ENCODE results near the gene EXOC8. TPM values are rescaled to one million over a fixed set of nuclear protein-coding genes. Genes with fewer than 3 reads are reported as not detected.

Gene EXOC8, protein sequence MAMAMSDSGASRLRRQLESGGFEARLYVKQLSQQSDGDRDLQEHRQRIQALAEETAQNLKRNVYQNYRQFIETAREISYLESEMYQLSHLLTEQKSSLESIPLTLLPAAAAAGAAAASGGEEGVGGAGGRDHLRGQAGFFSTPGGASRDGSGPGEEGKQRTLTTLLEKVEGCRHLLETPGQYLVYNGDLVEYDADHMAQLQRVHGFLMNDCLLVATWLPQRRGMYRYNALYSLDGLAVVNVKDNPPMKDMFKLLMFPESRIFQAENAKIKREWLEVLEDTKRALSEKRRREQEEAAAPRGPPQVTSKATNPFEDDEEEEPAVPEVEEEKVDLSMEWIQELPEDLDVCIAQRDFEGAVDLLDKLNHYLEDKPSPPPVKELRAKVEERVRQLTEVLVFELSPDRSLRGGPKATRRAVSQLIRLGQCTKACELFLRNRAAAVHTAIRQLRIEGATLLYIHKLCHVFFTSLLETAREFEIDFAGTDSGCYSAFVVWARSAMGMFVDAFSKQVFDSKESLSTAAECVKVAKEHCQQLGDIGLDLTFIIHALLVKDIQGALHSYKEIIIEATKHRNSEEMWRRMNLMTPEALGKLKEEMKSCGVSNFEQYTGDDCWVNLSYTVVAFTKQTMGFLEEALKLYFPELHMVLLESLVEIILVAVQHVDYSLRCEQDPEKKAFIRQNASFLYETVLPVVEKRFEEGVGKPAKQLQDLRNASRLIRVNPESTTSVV
- total RNA-seq (2021) (9.1 to 11.3 TPM (median 10.2 TPM) in 3 replicates), Bru-seq, nascent RNA (percentile 95 among the genes with signal in this experiment)
- long read RNA-seq, experiment 1, full-length matches to known transcripts: 23 of 23 reads
- long read RNA-seq, experiment 1, partial matches to known transcripts: 0 of 23 reads
- long read RNA-seq, experiment 1, other reads (novel, unspliced or antisense): 0 of 23 reads
- long read RNA-seq, experiment 2, full-length matches to known transcripts: 13 of 13 reads
- long read RNA-seq, experiment 2, partial matches to known transcripts: 0 of 13 reads
- long read RNA-seq, experiment 2, other reads (novel, unspliced or antisense): 0 of 13 reads
- long read RNA-seq, experiment 3: 0 reads

DNA sequence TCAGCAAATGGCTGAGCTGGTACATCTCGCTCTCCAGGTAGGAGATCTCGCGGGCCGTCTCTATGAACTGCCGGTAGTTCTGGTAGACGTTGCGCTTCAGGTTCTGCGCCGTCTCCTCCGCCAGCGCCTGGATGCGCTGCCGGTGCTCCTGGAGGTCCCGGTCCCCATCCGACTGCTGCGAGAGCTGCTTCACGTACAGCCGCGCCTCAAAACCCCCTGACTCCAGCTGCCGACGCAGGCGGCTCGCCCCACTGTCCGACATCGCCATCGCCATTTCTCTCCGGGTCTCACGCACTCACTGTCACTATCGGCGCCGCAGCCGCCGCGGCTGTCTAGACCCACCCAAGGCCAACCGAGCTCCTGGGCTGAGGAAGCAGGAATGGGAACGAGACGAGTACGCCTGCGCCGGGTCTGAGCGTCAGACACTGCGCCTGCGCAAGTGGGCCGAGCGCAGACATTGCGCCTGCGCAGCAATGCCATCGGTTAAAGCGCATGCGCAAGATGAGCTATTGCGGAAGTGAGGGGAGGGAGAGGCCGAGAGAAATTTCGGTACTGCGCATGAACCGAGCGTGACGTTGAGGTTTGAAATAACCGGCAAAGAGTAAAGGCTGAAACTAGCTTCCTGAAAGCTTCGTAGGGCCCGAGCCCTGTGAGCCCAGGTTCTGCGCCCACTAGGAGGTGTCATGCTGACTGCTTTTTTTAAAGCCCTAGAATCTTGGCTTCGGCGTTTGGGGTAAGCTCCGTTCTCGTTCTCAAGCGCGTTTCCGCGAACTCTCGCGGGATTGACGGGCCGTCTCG is at the start of gene EXOC8:
Gene EXOC8 (minus strand): TSS at position 381 of the 798 bp plus-strand sequence. CDS start 107 bp downstream, at position 274.
- ChIA-PET CTCF (interaction anchor here (0.5 to 2.2 kb wide), 13 partner anchors 13 to 419 kb away, joined by 3 to 10 read pairs (median 3); no protein-coding TSS in a partner anchor), POLR2A (interaction anchor here (1.5 kb wide), 1 partner anchor 194 kb away, joined by 6 read pairs; no protein-coding TSS in a partner anchor)
- peaks cover 4% of the 10 kb centered on the region for H3K27me3 Mint-ChIP-seq (ENCODE audit: low read depth)
- peaks cover 23% of the 10 kb centered on the region for H3K36me3 Mint-ChIP-seq
- H3K4me3 Mint-ChIP-seq: peak within 1 kb of the TSS; percentile 98
- H3K4me1 Mint-ChIP-seq: peaks cover 40% of the 10 kb centered on the region
- H3K9me3 Mint-ChIP-seq: peaks cover 4% of the 10 kb centered on the region; the same call in 1 of the 2 replicates
- DNase-seq (ENCODE audit: low spot score) (peak; percentile 97), ATAC-seq (peak; percentile 86)
- TF ChIP-seq FOXK1 (CRISPR knock-in tag; IDR thresholded peaks at IDR 0.05) (peak; percentile 79; the same call in 1 of the 2 replicates), CREM (CRISPR knock-in tag; IDR thresholded peaks at IDR 0.05) (peak; percentile 73; the same call in 1 of the 2 replicates), MYBL2 (CRISPR knock-in tag; IDR thresholded peaks at IDR 0.05) (no peak), TEAD1 (CRISPR knock-in tag; IDR thresholded peaks at IDR 0.05) (peak; percentile 23; the same call in 1 of the 2 replicates), NR3C1 (CRISPR knock-in tag; conservative IDR thresholded peaks at IDR 0.05; ENCODE audit: low read depth) (no peak), GTF2I (CRISPR knock-in tag; conservative IDR thresholded peaks at IDR 0.05) (no peak), FOXP1 (CRISPR knock-in tag; IDR thresholded peaks at IDR 0.05; ENCODE audit: borderline replicate concordance) (0 out of 2 replicates have a peak, but pooled peaks have one; percentile 47), ZNF423 (CRISPR knock-in tag; IDR thresholded peaks at IDR 0.05) (no peak), SP1 (CRISPR knock-in tag; conservative IDR thresholded peaks at IDR 0.05) (peak; percentile 61)
- TF ChIP-seq, protein P1, sequence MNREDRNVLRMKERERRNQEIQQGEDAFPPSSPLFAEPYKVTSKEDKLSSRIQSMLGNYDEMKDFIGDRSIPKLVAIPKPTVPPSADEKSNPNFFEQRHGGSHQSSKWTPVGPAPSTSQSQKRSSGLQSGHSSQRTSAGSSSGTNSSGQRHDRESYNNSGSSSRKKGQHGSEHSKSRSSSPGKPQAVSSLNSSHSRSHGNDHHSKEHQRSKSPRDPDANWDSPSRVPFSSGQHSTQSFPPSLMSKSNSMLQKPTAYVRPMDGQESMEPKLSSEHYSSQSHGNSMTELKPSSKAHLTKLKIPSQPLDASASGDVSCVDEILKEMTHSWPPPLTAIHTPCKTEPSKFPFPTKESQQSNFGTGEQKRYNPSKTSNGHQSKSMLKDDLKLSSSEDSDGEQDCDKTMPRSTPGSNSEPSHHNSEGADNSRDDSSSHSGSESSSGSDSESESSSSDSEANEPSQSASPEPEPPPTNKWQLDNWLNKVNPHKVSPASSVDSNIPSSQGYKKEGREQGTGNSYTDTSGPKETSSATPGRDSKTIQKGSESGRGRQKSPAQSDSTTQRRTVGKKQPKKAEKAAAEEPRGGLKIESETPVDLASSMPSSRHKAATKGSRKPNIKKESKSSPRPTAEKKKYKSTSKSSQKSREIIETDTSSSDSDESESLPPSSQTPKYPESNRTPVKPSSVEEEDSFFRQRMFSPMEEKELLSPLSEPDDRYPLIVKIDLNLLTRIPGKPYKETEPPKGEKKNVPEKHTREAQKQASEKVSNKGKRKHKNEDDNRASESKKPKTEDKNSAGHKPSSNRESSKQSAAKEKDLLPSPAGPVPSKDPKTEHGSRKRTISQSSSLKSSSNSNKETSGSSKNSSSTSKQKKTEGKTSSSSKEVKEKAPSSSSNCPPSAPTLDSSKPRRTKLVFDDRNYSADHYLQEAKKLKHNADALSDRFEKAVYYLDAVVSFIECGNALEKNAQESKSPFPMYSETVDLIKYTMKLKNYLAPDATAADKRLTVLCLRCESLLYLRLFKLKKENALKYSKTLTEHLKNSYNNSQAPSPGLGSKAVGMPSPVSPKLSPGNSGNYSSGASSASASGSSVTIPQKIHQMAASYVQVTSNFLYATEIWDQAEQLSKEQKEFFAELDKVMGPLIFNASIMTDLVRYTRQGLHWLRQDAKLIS (CRISPR knock-in tag; IDR thresholded peaks at IDR 0.05; ENCODE audit: borderline replicate concordance): no peak
- TF ChIP-seq, protein P2, sequence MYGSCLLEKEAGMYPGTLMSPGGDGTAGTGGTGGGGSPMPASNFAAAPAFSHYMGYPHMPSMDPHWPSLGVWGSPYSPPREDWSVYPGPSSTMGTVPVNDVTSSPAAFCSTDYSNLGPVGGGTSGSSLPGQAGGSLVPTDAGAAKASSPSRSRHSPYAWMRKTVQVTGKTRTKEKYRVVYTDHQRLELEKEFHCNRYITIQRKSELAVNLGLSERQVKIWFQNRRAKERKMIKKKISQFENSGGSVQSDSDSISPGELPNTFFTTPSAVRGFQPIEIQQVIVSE (CRISPR knock-in tag; IDR thresholded peaks at IDR 0.05; ENCODE audit: borderline replicate concordance): no peak
- TF ChIP-seq, protein P3, sequence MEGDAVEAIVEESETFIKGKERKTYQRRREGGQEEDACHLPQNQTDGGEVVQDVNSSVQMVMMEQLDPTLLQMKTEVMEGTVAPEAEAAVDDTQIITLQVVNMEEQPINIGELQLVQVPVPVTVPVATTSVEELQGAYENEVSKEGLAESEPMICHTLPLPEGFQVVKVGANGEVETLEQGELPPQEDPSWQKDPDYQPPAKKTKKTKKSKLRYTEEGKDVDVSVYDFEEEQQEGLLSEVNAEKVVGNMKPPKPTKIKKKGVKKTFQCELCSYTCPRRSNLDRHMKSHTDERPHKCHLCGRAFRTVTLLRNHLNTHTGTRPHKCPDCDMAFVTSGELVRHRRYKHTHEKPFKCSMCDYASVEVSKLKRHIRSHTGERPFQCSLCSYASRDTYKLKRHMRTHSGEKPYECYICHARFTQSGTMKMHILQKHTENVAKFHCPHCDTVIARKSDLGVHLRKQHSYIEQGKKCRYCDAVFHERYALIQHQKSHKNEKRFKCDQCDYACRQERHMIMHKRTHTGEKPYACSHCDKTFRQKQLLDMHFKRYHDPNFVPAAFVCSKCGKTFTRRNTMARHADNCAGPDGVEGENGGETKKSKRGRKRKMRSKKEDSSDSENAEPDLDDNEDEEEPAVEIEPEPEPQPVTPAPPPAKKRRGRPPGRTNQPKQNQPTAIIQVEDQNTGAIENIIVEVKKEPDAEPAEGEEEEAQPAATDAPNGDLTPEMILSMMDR (IDR thresholded peaks at IDR 0.05): no peak
- TF ChIP-seq, protein P4, sequence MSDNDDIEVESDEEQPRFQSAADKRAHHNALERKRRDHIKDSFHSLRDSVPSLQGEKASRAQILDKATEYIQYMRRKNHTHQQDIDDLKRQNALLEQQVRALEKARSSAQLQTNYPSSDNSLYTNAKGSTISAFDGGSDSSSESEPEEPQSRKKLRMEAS (CRISPR knock-in tag; IDR thresholded peaks at IDR 0.05): peak; percentile 35
- TF ChIP-seq, protein P5, sequence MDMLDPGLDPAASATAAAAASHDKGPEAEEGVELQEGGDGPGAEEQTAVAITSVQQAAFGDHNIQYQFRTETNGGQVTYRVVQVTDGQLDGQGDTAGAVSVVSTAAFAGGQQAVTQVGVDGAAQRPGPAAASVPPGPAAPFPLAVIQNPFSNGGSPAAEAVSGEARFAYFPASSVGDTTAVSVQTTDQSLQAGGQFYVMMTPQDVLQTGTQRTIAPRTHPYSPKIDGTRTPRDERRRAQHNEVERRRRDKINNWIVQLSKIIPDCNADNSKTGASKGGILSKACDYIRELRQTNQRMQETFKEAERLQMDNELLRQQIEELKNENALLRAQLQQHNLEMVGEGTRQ (CRISPR knock-in tag; IDR thresholded peaks at IDR 0.05): no peak
- TF ChIP-seq, protein P6, sequence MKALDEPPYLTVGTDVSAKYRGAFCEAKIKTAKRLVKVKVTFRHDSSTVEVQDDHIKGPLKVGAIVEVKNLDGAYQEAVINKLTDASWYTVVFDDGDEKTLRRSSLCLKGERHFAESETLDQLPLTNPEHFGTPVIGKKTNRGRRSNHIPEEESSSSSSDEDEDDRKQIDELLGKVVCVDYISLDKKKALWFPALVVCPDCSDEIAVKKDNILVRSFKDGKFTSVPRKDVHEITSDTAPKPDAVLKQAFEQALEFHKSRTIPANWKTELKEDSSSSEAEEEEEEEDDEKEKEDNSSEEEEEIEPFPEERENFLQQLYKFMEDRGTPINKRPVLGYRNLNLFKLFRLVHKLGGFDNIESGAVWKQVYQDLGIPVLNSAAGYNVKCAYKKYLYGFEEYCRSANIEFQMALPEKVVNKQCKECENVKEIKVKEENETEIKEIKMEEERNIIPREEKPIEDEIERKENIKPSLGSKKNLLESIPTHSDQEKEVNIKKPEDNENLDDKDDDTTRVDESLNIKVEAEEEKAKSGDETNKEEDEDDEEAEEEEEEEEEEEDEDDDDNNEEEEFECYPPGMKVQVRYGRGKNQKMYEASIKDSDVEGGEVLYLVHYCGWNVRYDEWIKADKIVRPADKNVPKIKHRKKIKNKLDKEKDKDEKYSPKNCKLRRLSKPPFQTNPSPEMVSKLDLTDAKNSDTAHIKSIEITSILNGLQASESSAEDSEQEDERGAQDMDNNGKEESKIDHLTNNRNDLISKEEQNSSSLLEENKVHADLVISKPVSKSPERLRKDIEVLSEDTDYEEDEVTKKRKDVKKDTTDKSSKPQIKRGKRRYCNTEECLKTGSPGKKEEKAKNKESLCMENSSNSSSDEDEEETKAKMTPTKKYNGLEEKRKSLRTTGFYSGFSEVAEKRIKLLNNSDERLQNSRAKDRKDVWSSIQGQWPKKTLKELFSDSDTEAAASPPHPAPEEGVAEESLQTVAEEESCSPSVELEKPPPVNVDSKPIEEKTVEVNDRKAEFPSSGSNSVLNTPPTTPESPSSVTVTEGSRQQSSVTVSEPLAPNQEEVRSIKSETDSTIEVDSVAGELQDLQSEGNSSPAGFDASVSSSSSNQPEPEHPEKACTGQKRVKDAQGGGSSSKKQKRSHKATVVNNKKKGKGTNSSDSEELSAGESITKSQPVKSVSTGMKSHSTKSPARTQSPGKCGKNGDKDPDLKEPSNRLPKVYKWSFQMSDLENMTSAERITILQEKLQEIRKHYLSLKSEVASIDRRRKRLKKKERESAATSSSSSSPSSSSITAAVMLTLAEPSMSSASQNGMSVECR (CRISPR knock-in tag; IDR thresholded peaks at IDR 0.05; ENCODE audit: borderline replicate concordance): peak; percentile 64; the same call in 1 of the 2 replicates
- TF ChIP-seq, protein P7, sequence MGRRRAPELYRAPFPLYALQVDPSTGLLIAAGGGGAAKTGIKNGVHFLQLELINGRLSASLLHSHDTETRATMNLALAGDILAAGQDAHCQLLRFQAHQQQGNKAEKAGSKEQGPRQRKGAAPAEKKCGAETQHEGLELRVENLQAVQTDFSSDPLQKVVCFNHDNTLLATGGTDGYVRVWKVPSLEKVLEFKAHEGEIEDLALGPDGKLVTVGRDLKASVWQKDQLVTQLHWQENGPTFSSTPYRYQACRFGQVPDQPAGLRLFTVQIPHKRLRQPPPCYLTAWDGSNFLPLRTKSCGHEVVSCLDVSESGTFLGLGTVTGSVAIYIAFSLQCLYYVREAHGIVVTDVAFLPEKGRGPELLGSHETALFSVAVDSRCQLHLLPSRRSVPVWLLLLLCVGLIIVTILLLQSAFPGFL (CRISPR knock-in tag; IDR thresholded peaks at IDR 0.05; ENCODE audit: borderline replicate concordance): no peak
- H3K27ac Mint-ChIP-seq: peak within 1 kb of the TSS; percentile 98

Measured in WTC11 (cell line).